Measurements from ENCODE around the gene FOXF1.

FOXF1 gene

DNA sequence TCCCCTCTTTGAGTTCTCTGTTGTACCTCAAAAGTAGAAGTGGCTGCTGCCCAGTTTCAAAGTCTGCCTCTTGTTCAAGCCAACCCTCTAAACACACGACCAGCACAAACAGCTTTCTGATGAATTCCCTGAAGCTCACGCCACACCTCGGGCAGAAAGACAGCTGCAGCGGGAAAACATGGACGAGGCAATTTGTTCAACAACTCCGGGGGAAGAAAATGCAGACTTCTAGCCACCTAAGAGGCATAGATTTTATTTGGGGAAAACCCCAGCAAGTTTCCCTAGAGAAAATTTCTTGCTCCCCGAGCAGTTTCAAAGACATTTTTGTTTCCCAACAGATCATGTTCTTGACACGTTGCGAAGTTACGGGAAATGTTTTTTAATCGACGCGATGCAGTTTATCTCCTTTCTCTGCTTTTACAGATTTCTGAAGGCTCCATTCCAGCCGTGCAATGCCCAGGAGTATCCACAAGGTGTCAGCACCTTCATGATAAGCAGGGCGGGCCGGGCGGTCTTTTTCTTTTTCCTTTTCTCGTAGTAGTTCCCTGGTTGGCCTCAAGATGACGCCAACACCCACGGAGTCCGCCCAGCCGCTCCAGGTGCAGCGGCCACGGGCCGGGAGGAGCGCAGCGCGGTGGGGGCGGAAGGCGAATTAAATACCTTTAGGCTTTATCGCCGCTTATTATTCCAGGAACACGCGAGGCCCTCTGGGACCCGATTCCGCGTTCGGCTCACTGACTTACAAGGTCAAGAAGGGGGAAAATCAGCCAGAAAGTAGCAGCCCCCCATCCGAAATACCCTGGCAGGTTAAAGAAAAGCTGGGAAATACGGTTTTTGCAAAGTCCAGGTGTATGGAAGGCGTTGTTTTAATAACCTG lies 53.4 kb downstream of the FOXF1 start:
- peak; percentile 87 for DNase-seq
